ENCODE measurements around the gene ELP1.

Gene ELP1

GRCh38 chr9:108885643-108886348 is 48.1 kb downstream of the ELP1 start:
- no peak for DNase-seq (ENCODE audit: low read depth in 2 of 2, low spot score in 1 of 2)

- DNase-seq (ENCODE audit: low read depth in 2 of 2, low spot score in 1 of 2) = no peak
Observed at GRCh38 chr9:108884701-108885100, 49.2 kb downstream of the ELP1 start.

- no peak for DNase-seq (ENCODE audit: low read depth in 2 of 2, low spot score in 1 of 2)
Observed at GRCh38 chr9:108883085-108883484, 50.8 kb downstream of the ELP1 start.

- DNase-seq (ENCODE audit: low read depth in 2 of 2, low spot score in 1 of 2) = no peak
Observed at GRCh38 chr9:108882052-108882888, 51.7 kb downstream of the ELP1 start.

- DNase-seq (ENCODE audit: low read depth in 2 of 2, low spot score in 1 of 2) = no peak
Observed at GRCh38 chr9:108880738-108881316, 53.1 kb downstream of the ELP1 start.

GRCh38 chr9:108877524-108877923 is 56.4 kb downstream of the ELP1 start:
- DNase-seq (ENCODE audit: low read depth in 2 of 2, low spot score in 1 of 2) = no peak

- no peak for DNase-seq (ENCODE audit: low read depth in 2 of 2, low spot score in 1 of 2)
Observed at GRCh38 chr9:108876425-108876824, 57.5 kb downstream of the ELP1 start.

GRCh38 chr9:108874058-108874788 is 59.7 kb downstream of the ELP1 start:
- DNase-seq (ENCODE audit: low read depth in 2 of 2, low spot score in 1 of 2) = no peak

- DNase-seq (ENCODE audit: low read depth in 2 of 2, low spot score in 1 of 2) = no peak
Observed at GRCh38 chr9:108869092-108869725, 64.7 kb downstream of the ELP1 start.

- no peak for DNase-seq (ENCODE audit: low read depth in 2 of 2, low spot score in 1 of 2)
Observed at GRCh38 chr9:108867829-108868228, 66.1 kb downstream of the ELP1 start.

GRCh38 chr9:108867116-108867515 is 66.8 kb downstream of the ELP1 start:
- DNase-seq (ENCODE audit: low read depth in 2 of 2, low spot score in 1 of 2) = no peak

GRCh38 chr9:108866001-108866420 is 67.9 kb downstream of the ELP1 start:
- DNase-seq (ENCODE audit: low read depth in 2 of 2, low spot score in 1 of 2) = no peak

GRCh38 chr9:108865037-108865436 is 68.9 kb downstream of the ELP1 start:
- DNase-seq (ENCODE audit: low read depth in 2 of 2, low spot score in 1 of 2) = no peak

- no peak for DNase-seq (ENCODE audit: low read depth in 2 of 2, low spot score in 1 of 2)
Observed at GRCh38 chr9:108864446-108864845, 69.5 kb downstream of the ELP1 start.

- no peak for DNase-seq (ENCODE audit: low read depth in 2 of 2, low spot score in 1 of 2)
Observed at GRCh38 chr9:108863891-108864290, 70.0 kb downstream of the ELP1 start.

- no peak for DNase-seq (ENCODE audit: low read depth in 2 of 2, low spot score in 1 of 2)
Observed at GRCh38 chr9:108861997-108862396, 71.9 kb downstream of the ELP1 start, which contains the start of gene ACTL7A. TSS of gene ACTL7A (plus strand) at chr9:108862266. CDS start at chr9:108862323, 57 bp downstream.

- no peak for DNase-seq (ENCODE audit: low read depth in 2 of 2, low spot score in 1 of 2)
Observed at GRCh38 chr9:108861464-108861863, 72.5 kb downstream of the ELP1 start.

- no peak for DNase-seq (ENCODE audit: low read depth in 2 of 2, low spot score in 1 of 2)
Observed at GRCh38 chr9:108860764-108861163, 73.2 kb downstream of the ELP1 start.

GRCh38 chr9:108860354-108860753 is 73.6 kb downstream of the ELP1 start:
- DNase-seq (ENCODE audit: low read depth in 2 of 2, low spot score in 1 of 2) = no peak

- no peak for DNase-seq (ENCODE audit: low read depth in 2 of 2, low spot score in 1 of 2)
Observed at GRCh38 chr9:108859459-108860114, 74.3 kb downstream of the ELP1 start.

All from stimulated activated CD8-positive, alpha-beta memory T cell treated with anti-CD3 and anti-CD28 coated beads, Interleukin-4, amount 100 ng/mL, for 4 hours (primary cell).